Measurements from ENCODE around the gene PLEKHM2.

Gene PLEKHM2

DNA sequence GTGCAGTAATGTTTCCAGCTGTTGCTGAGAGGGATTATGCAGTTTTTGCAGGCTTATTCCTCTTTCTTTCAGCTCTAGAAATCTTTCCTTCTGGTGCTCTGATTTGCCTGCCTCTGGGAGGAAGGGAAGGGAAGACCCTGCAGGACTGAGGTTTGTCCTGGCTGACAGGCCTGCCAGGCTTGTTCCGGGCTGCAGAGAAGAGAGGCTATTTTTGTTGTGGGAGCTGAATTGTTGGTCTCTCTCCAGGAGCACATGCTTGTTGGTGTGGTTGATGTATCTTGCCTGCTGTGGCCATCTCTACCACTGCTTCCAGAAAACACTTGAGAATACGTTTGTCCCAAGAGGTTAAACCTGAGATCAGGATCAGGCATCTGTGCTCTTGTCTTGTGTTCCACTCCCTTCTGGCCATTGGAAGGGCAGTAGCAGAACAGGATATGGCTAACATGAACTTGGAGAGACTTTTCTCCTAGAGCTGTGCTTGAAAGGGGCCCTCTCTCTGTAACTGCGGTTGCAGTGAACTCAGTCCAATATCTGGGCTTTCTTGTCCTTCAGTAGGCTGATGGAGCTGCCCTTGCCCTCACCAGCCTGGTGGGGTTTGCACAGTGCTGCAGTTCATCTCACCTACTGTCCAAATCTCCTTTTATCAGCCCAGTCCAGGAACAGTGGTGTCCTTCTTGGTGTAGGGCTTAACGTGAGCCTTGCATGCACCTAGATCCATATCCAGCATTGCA lies 30.5 kb downstream of the PLEKHM2 start:
- Histone ChIP-seq H3K27me3 (ENCODE audit: insufficient read depth, low read length) (no peaks in the 10 kb centered on the region), H2AFZ (ENCODE audit: low read length, unreplicated experiment) (no peak overlapping the region), H3K79me2 (ENCODE audit: control insufficient read depth, insufficient read depth, low read length, unreplicated experiment) (peaks cover 22% of the 10 kb centered on the region), H3K4me1 (ENCODE audit: control insufficient read depth, insufficient read depth, low read length, unreplicated experiment) (no peaks in the 10 kb centered on the region), H3K36me3 (ENCODE audit: insufficient read depth, low read length) (no peaks in the 10 kb centered on the region; the same call in 1 of the 2 replicates), H3K27ac (ENCODE audit: low read depth, low read length) (no peak overlapping the region), H3K4me3 (ENCODE audit: low read depth, low read length) (no peak overlapping the region)

DNA sequence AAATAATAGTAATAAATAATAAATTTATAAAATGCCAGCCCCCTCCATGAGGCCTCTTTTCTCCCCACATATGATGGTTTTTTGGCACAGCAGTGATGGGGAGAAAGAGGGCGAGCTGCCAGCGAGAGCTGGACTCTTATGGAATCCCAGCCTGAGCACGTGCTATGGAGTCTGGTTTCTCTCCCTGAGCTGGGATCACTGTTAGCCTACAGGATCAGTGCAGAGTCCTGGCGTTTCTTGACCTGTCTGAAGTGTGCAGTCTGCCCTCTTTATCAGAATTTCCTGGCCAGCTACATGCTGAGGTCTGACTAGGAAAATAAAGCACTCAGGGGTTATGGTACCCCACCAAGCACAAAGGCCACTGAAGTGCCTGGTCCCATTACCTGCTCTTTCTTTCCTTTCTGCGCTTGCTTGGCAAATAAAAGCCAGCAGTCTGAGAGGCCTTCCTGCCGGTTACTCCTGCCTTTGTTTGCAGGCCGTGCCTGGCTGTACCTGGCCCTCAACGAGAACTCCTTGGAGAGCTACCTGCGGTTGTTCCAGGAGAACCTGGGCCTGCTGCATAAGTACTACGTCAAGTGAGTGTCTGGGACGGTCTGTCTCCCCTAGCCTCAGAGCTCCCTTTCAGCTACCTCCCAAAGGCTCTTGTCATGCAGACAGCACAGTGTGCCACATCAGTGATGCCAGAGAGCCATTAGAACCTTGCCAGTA lies 33.5 kb downstream of the PLEKHM2 start:
- Histone ChIP-seq H3K4me1 (ENCODE audit: control insufficient read depth, insufficient read depth, low read length, unreplicated experiment) (no peaks in the 10 kb centered on the region), H3K4me3 (ENCODE audit: low read depth, low read length) (no peak overlapping the region), H3K27me3 (ENCODE audit: insufficient read depth, low read length) (no peaks in the 10 kb centered on the region), H3K27ac (ENCODE audit: low read depth, low read length) (no peak overlapping the region), H2AFZ (ENCODE audit: low read length, unreplicated experiment) (no peak overlapping the region), H3K79me2 (ENCODE audit: control insufficient read depth, insufficient read depth, low read length, unreplicated experiment) (peaks cover under 1% of the 10 kb centered on the region), H3K36me3 (ENCODE audit: insufficient read depth, low read length) (no peaks in the 10 kb centered on the region; the same call in 1 of the 2 replicates)

DNA sequence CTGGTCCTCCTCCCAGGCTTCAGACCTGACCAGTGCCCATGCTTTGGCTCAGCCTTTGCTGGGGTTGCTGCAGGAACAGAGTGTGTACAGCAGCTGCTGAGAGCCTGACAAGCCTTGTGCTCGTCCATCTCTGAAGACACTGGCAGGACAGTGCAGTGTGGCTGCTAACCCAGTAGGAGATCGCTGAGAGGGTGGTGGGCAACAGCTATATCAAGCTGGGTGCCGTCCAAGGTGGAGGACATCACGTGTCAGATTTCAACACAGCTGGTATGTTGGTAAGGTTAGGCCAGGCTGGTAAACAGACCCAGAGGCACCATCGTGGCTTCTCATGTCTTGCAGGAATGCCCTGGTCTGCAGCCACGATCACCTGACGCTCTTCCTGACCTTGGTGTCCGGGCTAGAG lies 34.1 kb downstream of the PLEKHM2 start:
- Histone ChIP-seq H3K27me3 (ENCODE audit: insufficient read depth, low read length) (no peaks in the 10 kb centered on the region), H3K79me2 (ENCODE audit: control insufficient read depth, insufficient read depth, low read length, unreplicated experiment) (no peaks in the 10 kb centered on the region), H3K4me1 (ENCODE audit: control insufficient read depth, insufficient read depth, low read length, unreplicated experiment) (no peaks in the 10 kb centered on the region), H2AFZ (ENCODE audit: low read length, unreplicated experiment) (no peak overlapping the region), H3K36me3 (ENCODE audit: insufficient read depth, low read length) (no peaks in the 10 kb centered on the region; the same call in 1 of the 2 replicates), H3K4me3 (ENCODE audit: low read depth, low read length) (no peak overlapping the region), H3K27ac (ENCODE audit: low read depth, low read length) (no peak overlapping the region)

DNA sequence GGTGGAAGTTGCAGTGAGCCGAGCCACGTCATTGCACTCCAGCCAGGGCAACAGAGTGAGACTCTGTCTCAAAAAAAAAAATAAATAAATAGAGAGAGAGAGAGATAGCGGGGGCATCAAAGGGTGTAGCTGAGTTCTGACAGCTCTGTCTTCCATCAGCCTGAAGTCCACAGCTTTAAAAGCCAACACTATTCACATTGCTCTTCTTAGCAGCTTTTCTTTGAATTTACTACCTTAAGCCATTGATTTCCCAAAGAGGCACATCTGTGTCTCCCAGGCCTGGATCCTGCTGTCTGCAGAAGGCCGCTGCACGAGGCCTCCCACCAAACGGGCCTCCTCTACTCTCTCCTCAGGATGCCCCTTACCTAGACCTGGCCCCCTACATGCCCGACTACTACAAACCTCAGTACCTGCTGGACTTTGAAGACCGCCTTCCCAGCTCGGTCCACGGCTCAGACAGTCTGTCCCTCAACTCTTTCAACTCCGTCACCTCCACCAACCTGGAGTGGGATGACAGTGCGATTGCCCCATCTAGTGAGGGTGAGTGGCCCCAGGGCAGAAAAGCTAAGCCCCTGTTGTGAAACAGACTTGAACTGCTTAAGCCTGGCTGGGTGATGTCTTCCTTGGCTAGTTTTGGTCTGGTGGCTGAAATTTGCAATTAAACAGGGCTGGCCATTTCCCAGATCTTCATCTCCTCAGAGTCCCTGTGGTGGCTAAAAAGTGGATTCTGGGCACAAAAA lies 35.4 kb downstream of the PLEKHM2 start:
- Histone ChIP-seq H2AFZ (ENCODE audit: low read length, unreplicated experiment) (no peak overlapping the region), H3K27me3 (ENCODE audit: insufficient read depth, low read length) (no peaks in the 10 kb centered on the region), H3K36me3 (ENCODE audit: insufficient read depth, low read length) (no peaks in the 10 kb centered on the region; the same call in 1 of the 2 replicates), H3K27ac (ENCODE audit: low read depth, low read length) (no peak overlapping the region), H3K4me3 (ENCODE audit: low read depth, low read length) (no peak overlapping the region), H3K4me1 (ENCODE audit: control insufficient read depth, insufficient read depth, low read length, unreplicated experiment) (no peaks in the 10 kb centered on the region), H3K79me2 (ENCODE audit: control insufficient read depth, insufficient read depth, low read length, unreplicated experiment) (no peaks in the 10 kb centered on the region)

DNA sequence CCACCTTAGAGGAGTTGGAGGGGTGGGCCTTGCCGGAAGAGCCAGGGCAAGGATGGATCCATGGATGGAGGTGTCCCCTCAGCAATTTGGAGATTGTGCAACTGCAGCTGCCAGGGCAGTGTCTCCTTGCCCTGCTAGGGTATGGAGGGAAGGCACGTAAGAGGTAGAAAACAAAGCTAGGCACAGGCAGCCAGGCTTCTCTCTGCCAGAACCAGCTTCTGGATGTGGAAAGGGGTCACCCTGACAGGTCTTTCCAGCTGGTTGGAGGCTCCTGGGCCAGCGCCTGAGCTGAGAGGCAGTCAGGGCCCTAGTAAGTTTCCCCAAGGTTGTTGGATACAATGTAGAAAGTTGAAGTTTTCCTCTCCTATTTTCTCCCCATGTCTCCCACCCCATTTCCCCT lies 36.7 kb downstream of the PLEKHM2 start:
- no peaks in the 10 kb centered on the region; the same call in 1 of the 2 replicates for H3K36me3 ChIP-seq (ENCODE audit: insufficient read depth, low read length)
- no peaks in the 10 kb centered on the region for H3K27me3 ChIP-seq (ENCODE audit: insufficient read depth, low read length)
- H3K27ac ChIP-seq (ENCODE audit: low read depth, low read length), result no peak overlapping the region
- no peaks in the 10 kb centered on the region for H3K79me2 ChIP-seq (ENCODE audit: control insufficient read depth, insufficient read depth, low read length, unreplicated experiment)
- no peaks in the 10 kb centered on the region for H3K4me1 ChIP-seq (ENCODE audit: control insufficient read depth, insufficient read depth, low read length, unreplicated experiment)
- no peak overlapping the region for H2AFZ ChIP-seq (ENCODE audit: low read length, unreplicated experiment)
- H3K4me3 ChIP-seq (ENCODE audit: low read depth, low read length), result no peak overlapping the region

DNA sequence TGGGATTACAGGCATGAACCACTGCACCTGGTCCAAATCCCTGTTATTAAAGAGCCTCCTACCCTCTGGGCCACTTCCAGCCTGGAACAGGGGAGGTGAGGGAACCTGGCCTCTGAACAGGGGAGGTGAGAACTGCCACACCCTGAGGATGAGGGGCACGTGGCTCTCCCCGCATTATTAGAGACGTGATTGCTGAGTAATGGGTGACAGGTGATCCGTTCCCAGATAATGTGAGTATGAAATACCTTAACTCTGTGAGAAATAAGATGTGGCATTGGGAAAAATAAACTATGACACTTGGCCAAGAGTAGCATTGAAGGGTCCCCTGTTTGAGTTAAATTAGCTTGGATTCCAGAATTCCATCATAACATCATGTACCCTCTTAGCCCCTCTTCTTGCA lies 38.3 kb downstream of the PLEKHM2 start:
- Histone ChIP-seq H3K27ac (ENCODE audit: low read depth, low read length) (no peak overlapping the region), H2AFZ (ENCODE audit: low read length, unreplicated experiment) (no peak overlapping the region), H3K36me3 (ENCODE audit: insufficient read depth, low read length) (no peaks in the 10 kb centered on the region; the same call in 1 of the 2 replicates), H3K4me1 (ENCODE audit: control insufficient read depth, insufficient read depth, low read length, unreplicated experiment) (no peaks in the 10 kb centered on the region), H3K79me2 (ENCODE audit: control insufficient read depth, insufficient read depth, low read length, unreplicated experiment) (no peaks in the 10 kb centered on the region), H3K4me3 (ENCODE audit: low read depth, low read length) (no peak overlapping the region), H3K27me3 (ENCODE audit: insufficient read depth, low read length) (no peaks in the 10 kb centered on the region)

DNA sequence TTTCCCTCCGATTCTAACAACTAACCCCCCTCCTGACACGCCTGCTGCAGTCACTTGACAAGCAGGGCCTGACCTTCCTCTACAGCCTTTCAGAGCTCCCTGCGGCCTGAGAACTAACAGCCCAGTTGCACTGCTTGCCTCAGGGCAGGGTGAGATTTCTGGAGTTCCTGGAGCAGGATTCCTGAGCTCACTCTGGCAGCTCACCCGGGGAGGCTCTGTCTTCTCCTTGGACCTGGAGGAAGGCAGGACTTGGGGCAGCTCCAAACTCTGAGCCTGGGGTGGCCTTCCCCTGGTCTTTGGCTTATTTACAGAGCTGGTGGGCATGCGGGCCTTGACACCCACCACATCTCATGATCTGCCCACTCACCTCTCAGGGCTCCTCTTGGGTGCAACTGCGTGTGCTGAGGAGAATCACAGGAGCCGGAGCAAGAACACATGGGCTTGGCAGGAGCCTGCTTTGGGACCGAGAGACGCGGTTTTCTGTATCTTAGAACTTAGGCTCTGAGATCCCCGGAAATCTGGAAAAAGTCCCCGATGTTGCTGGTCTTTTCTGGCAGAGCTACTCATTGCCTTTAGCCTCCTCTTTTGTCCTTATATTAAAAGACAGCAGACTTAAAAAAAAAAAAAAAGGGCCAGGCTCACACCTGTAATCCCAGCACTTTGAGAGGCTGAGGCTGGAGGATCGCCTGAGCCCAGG lies 38.9 kb downstream of the PLEKHM2 start:
- Histone ChIP-seq H3K4me1 (ENCODE audit: control insufficient read depth, insufficient read depth, low read length, unreplicated experiment) (no peaks in the 10 kb centered on the region), H3K27me3 (ENCODE audit: insufficient read depth, low read length) (no peaks in the 10 kb centered on the region), H3K36me3 (ENCODE audit: insufficient read depth, low read length) (no peaks in the 10 kb centered on the region; the same call in 1 of the 2 replicates), H3K79me2 (ENCODE audit: control insufficient read depth, insufficient read depth, low read length, unreplicated experiment) (no peaks in the 10 kb centered on the region), H3K27ac (ENCODE audit: low read depth, low read length) (no peak overlapping the region), H2AFZ (ENCODE audit: low read length, unreplicated experiment) (no peak overlapping the region), H3K4me3 (ENCODE audit: low read depth, low read length) (no peak overlapping the region)

DNA sequence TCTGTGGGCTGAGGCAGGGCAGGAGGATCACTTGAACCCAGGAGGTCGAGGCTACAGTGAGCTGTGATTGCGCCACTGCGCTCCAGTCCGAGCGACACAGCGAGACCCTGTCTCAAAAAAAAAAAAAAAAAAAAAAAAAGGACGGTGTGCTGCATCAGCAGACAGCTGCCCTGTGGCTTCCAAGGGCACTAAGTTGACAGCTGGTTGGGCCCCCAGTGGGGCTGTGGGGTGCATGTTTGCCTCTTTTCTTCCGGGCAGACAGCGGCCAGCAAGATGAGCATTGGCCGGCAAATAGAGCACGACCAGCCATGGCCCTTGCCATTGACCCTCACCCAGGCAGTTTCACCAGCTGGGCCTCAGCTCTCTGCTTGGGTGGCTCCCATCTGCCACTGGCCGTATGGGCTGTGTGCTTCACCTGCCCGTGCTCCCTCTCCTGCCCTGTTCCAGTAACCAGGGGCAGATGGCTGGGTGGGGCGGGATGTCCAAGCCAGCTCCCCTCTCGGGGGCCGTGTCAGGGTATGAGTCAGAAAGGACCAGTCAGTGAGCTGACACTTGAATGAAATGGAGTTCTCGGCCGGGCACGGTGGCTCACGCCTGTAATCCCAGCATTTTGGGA lies 39.6 kb downstream of the PLEKHM2 start:
- H3K79me2 ChIP-seq (ENCODE audit: control insufficient read depth, insufficient read depth, low read length, unreplicated experiment), result no peaks in the 10 kb centered on the region

DNA sequence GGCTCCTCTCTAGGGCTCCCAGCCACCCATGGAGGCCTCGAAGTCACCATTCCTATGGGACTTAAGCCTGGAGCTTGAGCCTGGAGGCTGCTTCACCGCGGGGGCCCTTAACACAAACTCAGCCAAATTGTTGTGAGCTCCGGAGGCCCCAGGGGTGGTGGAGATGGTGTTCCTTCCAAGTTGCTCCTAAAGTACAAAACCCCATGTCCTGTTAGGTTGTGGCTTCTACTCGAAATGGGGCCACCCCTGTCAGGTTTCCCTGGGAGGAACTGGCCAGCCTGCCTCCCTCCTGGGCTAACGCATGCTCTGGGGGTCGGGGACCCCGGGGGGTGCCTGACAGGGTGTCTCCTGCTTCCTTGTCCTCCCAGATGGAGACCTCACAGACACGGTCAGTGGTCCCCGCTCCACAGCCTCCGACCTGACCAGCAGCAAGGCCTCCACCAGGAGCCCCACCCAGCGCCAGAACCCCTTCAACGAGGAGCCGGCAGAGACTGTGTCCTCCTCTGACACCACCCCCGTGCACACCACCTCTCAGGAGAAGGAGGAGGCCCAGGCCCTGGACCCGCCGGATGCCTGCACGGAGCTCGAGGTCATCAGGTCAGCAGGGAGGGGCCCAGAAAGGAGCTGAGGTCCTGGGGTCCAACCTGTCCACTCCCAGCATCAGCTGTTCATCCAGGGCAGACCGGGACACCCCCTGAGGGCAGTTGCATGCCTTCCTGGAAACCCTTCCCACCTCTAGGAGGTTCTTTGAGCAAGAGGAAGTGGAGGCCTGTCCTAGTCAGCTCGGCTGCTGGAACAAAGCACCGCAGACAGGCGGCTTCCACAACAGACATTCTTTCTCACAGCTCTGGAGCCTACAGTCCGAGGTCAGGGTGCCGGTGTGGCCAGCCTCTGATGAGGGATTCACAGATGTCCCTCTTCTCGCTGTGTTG lies 41.1 kb downstream of the PLEKHM2 start:
- Histone ChIP-seq H3K27ac (ENCODE audit: low read depth, low read length) (no peak overlapping the region), H3K36me3 (ENCODE audit: insufficient read depth, low read length) (peaks cover 5% of the 10 kb centered on the region; the same call in 1 of the 2 replicates), H3K79me2 (ENCODE audit: control insufficient read depth, insufficient read depth, low read length, unreplicated experiment) (no peaks in the 10 kb centered on the region)

More for the DNA sequence above, 39.6 kb downstream of the PLEKHM2 start:
- no peak overlapping the region for H2AFZ ChIP-seq (ENCODE audit: low read length, unreplicated experiment)
- no peaks in the 10 kb centered on the region for H3K27me3 ChIP-seq (ENCODE audit: insufficient read depth, low read length)
- H3K36me3 ChIP-seq (ENCODE audit: insufficient read depth, low read length), result peaks cover under 1% of the 10 kb centered on the region; the same call in 1 of the 2 replicates
- H3K4me3 ChIP-seq (ENCODE audit: low read depth, low read length), result no peak overlapping the region
- H3K27ac ChIP-seq (ENCODE audit: low read depth, low read length), result no peak overlapping the region
- no peaks in the 10 kb centered on the region for H3K4me1 ChIP-seq (ENCODE audit: control insufficient read depth, insufficient read depth, low read length, unreplicated experiment)

More for the DNA sequence above, 41.1 kb downstream of the PLEKHM2 start:
- H3K4me3 ChIP-seq (ENCODE audit: low read depth, low read length), result no peak overlapping the region
- no peak overlapping the region for H2AFZ ChIP-seq (ENCODE audit: low read length, unreplicated experiment)
- H3K27me3 ChIP-seq (ENCODE audit: insufficient read depth, low read length), result no peaks in the 10 kb centered on the region
- no peaks in the 10 kb centered on the region for H3K4me1 ChIP-seq (ENCODE audit: control insufficient read depth, insufficient read depth, low read length, unreplicated experiment)
